Stimulated activated CD8-positive, alpha-beta memory T cell treated with anti-CD3 and anti-CD28 coated beads, Interleukin-15, amount 100 ng/mL, for 24 hours (primary cell): ENCODE measurements around the gene SCFD2.
"Not testable (repeated sequence)": the region's sequence is repeated elsewhere in the genome, so short reads cannot be mapped to it uniquely, and the experiment has no call there.

Experiments used
- DNase-seq: peaks from one replicate; pipeline ENCODE4 v3.0.0-alpha.2; 2020; ENCODE audit warnings: low read depth

The SCFD2 gene

DNA sequence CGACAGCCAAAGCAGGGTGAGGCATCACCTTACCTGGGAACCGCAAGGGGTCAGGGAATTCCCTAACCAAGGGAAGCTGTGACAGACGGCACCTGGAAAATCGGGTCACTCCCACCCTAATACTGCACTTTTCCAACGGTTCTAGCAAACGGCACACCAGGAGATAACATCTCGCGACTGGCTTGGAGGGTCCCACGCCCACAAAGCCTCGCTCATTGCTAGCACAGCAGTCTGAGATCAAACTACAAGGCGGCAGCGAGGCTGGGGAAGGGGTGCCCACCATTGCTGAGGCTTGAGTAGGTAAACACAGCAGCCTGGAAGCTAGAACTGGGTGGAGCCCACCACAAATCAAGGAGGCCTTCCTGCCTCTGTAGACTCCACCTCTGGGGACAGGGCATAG is 25.7 kb downstream of the SCFD2 start:
- DNase-seq = not testable (repeated sequence)

DNA sequence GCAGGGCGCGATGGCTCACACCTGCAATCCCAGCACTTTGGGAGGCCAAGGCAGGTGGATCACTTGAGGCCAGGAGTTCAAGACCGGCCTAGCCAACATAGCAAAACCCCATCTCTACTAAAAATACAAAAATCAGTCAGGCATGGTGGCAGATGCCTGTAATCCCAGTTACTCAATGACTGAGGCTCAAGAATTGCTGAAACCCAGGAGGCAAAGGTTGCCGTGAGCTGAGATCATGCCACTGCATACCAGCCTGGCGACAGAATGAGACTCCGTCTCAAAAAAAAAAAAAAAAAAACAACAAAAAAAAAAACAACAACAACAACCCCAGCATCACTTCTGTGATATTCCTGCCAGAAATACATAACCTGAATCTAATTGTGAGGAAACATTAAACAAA is 30.9 kb downstream of the SCFD2 start:
- not testable (repeated sequence) for DNase-seq

DNA sequence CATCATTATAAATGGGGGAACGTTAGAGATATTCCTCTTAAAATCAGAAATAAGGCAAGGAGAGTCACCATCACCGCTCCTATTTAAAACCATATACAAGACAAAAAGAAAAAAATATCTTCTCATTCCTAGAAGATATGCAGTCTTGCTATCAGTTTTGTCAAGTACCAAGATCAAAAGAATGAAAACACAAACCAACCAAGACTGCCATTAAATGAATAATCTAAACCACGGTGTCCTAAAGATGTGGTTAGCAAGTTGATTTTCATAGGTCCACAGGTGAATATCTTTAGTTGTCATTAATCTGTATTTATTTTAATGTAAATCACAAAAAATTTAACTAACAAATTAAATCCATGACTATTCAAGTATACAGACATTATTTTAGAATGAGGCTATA is 39.3 kb downstream of the SCFD2 start:
- no peak for DNase-seq

DNA sequence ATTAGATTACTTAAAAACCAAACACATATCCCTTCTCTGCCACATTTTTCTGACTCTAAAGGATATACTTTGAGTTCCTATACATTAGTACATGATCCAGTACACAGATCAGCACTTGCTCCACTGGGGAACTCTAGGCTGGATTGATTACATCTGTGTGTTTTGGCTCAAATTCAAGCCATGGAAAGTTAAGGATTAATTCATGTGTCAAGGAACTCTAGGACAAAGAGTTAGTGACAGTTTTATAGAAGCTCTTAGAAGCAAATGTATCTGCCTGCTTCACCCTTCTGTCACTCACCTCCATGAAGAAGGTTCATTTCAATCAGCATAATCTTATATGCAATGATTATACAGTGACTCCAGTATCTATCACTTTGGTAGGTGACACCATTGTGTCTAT is 43.2 kb downstream of the SCFD2 start:
- no peak for DNase-seq

DNA sequence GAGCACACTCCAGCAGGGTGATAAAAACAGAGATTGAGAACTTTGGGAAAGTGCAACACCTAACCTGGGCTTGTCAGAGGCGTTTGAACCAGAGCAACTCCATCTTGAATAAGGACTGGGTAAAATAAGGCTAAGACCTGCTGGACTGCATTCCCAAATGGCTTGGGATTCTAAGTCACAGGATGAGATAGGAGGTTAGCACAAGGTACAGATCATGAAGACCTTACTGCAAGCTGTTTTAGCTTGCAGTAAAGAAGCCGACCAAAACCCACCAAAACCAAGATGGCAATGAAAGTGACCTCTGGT is 43.9 kb downstream of the SCFD2 start:
- no peak for DNase-seq

DNA sequence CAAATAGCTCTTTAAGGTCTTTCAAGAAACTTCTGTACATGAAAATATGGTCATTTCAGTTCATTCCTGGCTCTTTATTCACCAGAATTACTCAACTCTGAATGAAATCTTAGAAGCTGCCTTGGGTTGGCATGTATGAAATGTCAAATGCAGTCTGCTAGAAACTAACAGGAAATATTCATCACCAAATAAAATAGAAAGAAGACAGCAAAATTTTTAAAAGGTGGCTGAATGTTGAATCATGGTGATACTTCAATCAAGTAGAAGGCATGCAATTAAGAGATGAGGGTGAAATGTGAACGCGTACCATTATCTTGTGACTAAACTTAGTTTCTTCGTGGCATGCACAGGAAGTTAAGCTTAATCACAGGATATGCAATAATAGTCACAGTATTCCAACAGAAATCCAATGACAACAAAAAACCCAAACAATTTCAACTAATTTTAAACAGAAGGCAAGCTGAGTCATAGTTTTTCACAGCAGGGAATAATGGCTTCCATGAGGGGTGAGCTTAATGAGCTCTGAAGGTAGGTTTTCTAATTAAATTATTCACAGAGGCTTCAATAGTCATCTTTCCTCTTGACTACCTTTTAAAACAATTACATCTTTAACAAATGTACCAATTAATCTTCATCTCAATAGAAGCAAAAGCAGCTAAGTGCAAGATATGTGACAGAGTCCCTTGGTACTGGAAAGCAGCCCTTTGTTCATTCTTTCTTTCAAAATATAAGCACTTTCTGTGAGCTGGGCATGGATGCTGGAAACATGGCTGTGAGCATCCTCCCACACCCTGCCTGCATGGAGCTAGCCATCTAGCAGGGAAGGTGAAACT is 44.5 kb downstream of the SCFD2 start:
- DNase-seq = no peak

DNA sequence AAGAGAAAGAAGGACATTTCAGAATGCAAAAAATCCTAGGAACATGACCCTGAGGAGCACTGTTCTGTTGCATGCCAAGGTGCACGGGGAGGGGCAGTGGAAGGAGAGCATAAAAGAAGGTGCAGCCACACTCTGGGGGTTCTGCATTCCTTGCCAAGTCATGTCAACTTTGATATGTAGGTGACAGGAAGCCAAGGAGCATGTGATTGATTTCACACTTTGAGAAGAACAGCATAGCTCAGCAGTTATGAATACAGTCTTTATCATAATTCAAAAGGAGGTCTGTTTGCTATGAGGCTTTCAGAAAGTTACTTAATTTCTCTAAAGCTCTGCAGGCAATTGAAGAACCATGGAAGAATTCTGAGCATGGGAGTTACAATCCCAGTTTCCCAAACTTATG is 50.6 kb downstream of the SCFD2 start:
- no peak for DNase-seq

DNA sequence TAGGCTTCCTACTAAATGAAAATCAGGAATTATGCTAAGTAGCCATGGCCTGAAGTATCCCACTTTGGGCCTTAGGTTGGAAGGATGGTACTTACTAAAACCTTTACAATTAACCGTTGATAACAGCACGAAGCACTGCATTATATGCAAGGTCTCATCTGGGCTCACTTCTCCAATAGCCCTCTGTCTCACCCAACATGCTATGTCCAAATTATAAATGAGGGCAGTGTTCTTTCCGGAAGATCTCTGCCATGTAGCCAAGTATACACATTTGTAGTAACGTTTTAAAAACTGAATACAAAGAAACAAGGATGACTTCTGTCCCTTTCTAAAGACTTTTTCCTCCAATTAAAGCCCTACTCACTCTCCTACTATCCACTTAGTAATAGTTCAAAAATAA is 51.6 kb downstream of the SCFD2 start:
- no peak for DNase-seq

DNA sequence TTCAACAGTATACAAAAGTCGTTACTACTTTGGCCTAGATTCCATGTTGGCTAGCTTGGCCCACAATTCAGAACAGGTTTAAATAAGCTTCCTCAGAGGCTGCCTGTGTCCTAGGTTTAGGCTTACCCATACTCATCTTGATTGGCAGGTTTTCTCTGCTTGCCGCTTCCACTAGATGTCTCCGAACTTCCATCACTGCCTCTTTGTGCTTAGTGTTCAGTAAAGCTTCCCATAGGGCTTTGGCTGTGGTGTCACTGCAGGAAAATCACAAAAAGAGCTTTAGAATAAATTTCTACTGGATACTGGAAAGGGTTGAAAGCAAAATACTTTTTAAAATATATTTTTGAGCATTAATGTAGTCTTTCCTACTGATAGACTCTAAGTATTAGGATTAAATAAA is 52.4 kb downstream of the SCFD2 start:
- DNase-seq = no peak

DNA sequence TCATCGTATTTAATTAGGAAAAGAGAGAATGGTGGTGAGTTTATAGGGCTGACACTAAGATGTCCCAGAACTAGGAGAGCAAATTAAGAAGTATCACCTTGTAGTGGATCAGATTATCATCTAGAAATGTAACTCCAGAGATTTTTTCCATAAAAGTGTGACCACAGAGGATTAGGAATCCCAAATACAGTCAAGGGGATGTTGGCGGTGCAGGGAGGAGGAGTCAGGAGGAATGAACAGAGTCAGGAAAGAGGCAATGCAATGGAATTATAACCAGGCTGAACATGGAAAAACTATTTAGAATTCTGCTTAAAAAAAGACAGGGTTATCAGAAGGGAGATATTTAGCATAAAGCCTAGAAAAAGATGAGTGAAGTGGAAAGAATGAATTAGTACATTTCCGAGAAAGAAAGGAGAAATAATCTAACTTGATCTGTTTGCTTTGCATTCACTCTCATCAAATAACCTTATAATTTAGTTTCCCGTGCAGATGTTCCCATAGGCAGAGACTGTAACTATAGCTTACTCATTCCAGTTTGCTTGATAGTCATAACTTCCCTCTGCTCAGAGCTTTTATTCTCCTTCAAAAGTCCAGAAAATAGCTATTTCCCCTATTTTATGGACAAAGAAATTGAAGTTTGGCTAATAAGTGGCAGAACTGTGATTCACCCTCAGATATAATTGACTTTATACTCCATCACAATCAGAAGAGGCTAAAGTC is 56.4 kb downstream of the SCFD2 start:
- no peak for DNase-seq

DNA sequence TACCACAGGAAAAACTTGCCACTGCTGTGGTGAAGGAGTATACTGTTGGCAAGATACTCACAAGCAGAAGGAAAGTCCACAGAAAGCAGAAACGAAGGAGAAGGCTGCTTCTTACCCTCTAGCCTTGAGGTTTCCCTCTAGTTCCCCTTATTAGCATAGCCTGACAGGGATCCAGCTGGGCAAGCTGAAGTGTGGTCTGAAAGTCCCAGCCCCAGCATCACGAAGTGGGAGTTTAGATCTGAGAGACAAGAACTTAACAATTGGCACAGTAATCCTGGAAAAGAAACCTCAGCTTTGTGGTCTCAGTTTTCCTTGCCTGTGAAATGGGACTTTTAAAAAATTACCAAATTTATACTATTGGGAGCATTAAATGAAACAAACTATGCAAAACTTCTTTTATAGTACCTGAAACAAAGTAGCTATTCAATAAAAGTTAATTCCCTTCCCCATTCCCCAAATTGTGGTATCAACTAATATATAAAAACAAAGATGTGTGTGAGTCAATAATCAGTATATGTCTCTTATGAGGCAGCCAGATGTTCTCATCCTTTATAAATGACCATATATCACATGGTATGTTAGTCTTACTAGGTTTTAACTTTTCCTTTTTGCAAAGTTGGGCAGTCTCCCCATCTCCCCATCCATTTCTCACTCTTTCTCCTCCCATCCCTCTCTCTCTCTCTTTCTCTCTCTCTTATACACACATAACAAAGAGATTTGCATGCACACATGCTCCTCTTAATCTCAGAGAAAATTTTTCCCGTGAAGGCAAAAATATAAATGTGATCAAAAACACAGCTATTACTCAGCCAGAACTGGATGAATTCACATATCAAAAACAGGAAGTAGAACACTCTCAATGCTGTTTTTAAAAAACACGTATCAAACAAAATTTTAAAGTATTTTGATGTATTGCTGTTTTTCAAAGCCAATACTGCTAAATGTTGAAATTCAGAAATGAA is 57.8 kb downstream of the SCFD2 start:
- no peak for DNase-seq

DNA sequence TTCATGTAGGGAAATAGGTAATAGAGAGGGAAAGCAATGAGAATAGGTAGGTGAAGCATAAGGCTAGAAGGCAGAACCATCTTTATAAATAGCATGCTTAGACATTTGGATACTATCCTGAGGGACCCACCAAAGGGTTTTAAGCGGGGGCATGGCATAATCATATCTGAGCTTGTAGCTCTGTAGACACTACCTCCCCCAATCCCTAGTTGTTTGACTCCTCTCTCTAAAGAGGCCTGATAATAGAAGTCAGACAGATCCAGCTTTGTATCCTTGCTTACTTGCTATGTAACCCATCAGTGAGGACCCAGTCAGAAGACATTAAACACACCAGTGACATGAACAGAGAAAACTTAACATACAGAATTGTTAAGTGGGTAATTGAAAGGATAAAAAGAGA is 58.7 kb downstream of the SCFD2 start:
- DNase-seq = no peak

DNA sequence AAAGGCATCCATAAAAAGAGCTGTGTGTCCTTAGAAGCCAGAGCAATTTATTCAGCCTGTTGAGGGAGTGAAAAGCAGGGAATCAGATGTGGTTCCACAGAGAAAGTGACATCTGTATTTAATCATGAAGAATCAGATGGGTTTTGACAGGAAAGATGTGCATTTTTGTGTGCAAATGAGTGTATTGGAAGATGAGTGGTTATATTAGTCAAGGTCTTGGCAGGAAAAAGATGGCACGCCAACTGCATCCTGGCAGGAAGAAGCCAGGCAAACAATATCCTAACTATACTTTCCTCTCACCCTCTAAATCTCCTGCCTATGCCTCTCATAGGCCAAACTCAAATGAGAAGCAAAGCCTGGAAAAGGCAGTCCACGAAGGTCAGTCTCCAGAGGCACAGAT is 59.1 kb downstream of the SCFD2 start:
- DNase-seq = no peak

DNA sequence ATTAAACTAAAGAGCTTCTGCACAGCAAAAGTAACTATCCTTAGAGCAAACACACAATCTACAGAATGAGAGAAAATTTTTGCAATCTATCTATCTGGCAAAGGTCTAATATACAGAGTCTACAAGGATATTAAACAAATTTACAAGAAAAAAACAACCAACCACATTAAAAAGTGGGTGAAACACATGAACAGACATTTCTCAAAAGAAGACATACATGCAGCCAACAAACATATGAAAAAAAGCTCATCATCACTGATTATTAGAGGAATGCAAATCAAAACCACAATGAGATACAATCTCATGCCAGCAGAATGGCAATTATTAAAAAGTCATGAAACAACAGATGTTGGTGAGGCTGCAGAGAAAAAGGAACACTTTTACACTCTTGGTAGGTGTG is 73.7 kb downstream of the SCFD2 start:
- DNase-seq = not testable (repeated sequence)

DNA sequence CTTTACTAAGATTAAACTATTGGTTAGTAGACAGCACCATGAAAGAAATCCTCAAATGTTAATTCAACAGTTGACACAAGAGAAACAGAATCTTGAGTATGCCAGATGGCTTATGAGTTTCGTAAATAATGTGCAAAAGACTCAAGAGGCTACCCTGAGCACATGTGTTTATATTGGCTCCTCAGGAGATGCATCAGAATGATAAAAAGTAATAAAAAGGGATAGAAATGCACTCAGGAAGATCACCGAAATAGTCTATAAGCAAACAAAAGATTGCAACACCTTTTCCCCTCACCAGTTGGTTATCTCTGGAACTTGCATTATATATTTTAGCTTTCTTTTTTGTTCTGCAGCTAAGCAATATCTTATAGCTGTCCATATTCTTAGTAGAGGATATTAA is 84.4 kb downstream of the SCFD2 start:
- no peak for DNase-seq

DNA sequence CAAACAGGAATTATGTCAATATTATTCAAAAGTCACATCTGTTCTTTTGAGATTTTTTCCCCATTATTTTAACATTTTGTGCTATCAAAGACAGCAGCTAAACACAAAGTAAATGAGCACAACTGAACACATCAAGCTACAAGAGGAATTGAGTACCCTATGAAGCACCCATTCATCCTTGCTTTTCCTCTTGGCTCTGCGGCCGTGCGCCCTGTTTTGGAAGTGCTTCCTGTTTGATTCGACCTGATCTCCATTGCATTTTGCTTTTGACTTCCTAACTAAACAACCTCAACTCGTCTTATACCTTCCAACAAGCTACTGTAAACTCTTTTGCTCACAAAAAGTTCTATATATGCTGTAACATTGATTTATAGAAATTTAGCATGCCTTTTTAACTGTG is 85.0 kb downstream of the SCFD2 start:
- no peak for DNase-seq

DNA sequence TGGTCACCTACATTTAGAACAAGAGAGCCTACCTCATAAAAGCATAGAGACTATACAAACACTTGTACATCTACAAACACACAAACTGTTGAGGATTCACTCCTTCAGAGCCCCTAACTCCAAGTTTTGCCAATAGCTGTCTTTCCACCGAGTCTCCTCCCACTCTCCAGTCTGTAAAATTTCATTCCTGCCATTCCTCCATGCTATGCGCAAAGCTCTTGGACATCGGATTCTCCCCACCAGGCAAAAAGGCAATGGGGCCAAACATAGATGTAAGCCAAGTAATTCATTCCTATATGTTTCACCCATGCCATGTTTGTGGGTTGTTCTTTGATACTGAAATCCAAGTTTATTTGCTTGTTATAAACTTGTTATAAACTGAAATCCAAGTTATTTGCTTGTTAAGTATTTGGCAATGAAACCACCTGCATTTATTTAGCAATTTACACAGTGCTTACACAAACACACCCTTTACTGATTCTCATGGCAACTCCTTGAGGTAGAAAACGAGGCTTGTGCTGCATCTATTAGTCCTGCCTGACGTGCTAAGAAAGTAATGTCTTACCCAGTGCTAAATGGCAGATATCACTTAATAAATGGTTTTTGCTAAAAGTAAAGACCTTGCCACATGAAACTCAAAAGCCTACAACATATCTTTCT is 91.1 kb downstream of the SCFD2 start:
- no peak for DNase-seq

DNA sequence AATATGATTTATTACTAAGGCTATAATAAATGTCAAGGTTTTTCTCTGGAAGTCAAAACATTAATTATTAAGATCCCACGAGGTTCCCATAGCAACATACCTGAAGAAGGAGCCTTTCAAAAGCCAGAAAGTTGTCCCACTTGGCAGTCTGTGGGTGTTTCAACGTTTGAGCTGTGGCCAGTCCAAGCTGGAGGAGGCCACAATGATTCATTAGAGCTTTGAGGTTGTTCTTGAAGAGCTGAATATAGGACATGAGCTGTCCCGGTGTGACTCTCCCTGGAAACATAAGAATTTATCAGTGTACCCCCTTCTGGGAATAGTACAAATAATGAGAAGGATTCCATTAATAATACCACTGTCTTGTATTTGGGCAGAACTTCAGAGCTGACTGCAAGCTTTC is 92.1 kb downstream of the SCFD2 start:
- DNase-seq = no peak

DNA sequence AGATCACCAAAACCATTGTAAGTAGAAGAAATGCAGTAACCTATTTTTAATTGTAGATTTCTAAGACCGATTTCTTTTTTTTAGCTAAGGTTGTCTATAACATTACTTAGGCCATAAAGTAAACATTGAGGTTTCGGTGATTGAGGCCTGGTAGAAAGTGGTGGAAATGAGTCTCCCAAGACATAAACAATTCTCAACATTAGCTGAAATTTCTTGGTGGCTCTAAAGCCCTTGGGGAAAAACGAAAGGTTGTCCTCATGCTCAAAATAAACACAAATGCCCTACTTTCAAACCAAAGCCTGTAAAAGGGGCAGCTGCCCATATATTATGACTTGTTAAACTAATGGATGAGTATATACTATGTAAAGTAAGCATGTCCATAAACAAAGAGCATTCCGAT is 98.8 kb downstream of the SCFD2 start:
- DNase-seq = no peak

DNA sequence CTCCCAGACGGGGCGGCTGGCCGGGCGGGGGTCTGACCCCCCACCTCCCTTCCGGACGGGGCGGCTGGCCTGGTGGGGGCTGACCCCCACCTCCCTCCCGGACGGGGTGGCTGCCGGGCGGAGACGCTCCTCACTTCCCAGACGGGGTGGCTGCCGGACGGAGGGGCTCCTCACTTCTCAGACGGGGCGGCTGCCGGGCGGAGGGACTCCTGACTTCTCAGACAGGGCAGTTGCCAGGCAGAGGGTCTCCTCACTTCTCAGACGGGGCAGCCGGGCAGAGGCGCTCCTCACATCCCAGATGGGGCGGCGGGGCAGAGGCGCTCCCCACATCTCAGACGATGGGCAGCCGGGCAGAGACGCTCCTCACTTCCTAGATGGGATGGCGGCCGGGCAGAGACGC is 109.9 kb downstream of the SCFD2 start:
- DNase-seq = not testable (repeated sequence)

DNA sequence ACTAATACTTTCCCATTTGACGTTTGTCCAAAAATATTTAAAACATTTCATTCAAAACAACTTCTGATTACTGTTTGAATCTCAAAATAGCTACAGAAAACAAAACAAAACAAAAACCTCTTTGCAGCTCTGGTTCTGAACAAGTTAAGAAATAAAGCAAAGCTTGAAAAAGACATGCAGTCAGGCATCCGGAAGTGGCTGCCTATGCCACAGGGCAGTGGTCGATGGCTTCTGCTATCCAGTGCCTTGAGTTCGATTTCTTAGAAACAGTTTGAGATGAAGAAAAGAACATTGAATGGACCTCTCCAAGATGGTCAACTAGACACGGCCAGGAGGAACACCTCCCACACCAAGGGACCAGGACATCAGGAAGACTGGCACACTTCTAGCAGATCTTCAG is 125.3 kb downstream of the SCFD2 start:
- no peak for DNase-seq

DNA sequence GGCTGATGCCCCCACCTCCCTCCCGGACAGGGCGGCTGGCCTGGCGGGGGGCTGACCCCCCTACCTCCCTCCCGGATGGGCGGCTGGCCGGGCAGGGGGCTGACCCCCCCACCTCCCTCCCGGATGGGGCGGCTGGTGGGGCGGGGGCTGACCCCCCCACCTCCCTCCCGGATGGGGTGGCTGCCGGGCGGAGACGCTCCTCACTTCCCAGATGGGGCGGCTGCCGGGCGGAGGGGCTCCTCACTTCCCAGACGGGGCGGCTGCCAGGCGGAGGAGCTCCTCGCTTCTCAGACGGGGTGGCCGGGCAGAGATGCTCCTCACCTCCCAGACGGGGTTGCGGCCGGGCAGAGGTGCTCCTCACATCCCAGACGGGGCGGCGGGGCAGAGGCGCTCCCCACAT is 127.5 kb downstream of the SCFD2 start:
- not testable (repeated sequence) for DNase-seq
